K562 (cell line): ENCODE data around the gene RITA1. TPM values are rescaled to one million over a fixed set of nuclear protein-coding genes. Genes with fewer than 3 reads are reported as not detected.
A peak's percentile ranks its signal among the peaks of the same experiment; 100 is the strongest.

Experiments used
- ATAC-seq: fragments of 200-7000 bp; cut with Tn5 transposase; 3 replicates; pipeline ENCODE4 v1.9.1; 2020; ENCODE audit warnings: moderate library complexity
- BruUV-seq: library from RNA; stranded (reverse); fragments of 400-500 nt; replicated peaks from 2 replicates; lab custom pipeline; 2021; lab: Mats Ljungman, UMichigan
- CTCF ChIA-PET: fragments of 300-600 bp; formaldehyde crosslinking; extraction: SDS; loops from one replicate; lab custom pipeline; 2021; ENCODE audit warnings: low intra/inter-chr PET ratio; lab: Yijun Ruan, JAX
- POLR2A ChIA-PET: fragments of 300-600, 350-650 bp; sonication (Branson Sonifier 250); formaldehyde crosslinking; extraction: SDS; loops from one replicate; lab custom pipeline; 2021; ENCODE audit warnings: antibody characterized with exemption, inconsistent platforms; lab: Yijun Ruan, JAX
- DNase-seq, 4 experiments: peaks; one replicate each; pipeline versions ENCODE4 v3.0.0 to v3.0.0-alpha.2; 2011 to 2018; ENCODE audit warnings: low spot score in 3 of 4, mixed read lengths in 3 of 4; ENCODE audit errors: extremely low read depth in 1 of 4
- FAIRE-seq: peaks from 2 replicates; lab custom pipeline; 2011; peaks lifted over from hg19 to GRCh38; lab: Jason Lieb, UNC
- H2AFZ ChIP-seq: 2 replicates; pipeline ENCODE4 v1.6.0; 2011; ENCODE audit warnings: low read depth, low read length, control low read depth, inconsistent platforms
- H3K27ac ChIP-seq: fragments of 200-600 bp; 3 replicates; pipeline ENCODE4 v1.8.0; 2011; ENCODE audit warnings: low read depth, mild to moderate bottlenecking, control low read depth, inconsistent platforms, low read length, moderate library complexity, mixed read lengths; ENCODE audit errors: extremely low read depth
- H3K27me3 ChIP-seq, 2 experiments: fragments of 300-600 bp in 1 of 2; 2 replicates in 1 of 2; 3 replicates in 1 of 2; pipeline versions ENCODE4 v1.6.0 to v1.8.0; 2011; ENCODE audit warnings: inconsistent platforms in 2 of 2, low read length in 2 of 2, mild to moderate bottlenecking in 1 of 2, mixed read lengths in 1 of 2, moderate library complexity in 1 of 2; ENCODE audit not compliant: control insufficient read depth in 2 of 2, insufficient read depth in 2 of 2
- H3K36me3 ChIP-seq: fragments of 300-600 bp; 3 replicates; pipeline ENCODE4 v1.8.0; 2011; ENCODE audit warnings: mild to moderate bottlenecking, low read length, inconsistent platforms; ENCODE audit not compliant: control insufficient read depth, insufficient read depth
- H3K4me1 ChIP-seq, 2 experiments: fragments of 200-600 bp in 1 of 2; replicated peaks in 1 of 2; 2 replicates in 1 of 2; 3 replicates in 1 of 2; pipeline versions ENCODE4 v1.5.1 to v1.8.0; 2011; ENCODE audit warnings: inconsistent platforms in 2 of 2, low read length in 2 of 2, mild to moderate bottlenecking in 1 of 2, mixed read lengths in 1 of 2, moderate library complexity in 1 of 2; ENCODE audit not compliant: control insufficient read depth in 2 of 2, insufficient read depth in 2 of 2
- H3K4me2 ChIP-seq: 2 replicates; pipeline ENCODE4 v1.6.1; 2011; ENCODE audit warnings: low read length, control low read depth, inconsistent platforms, mixed read lengths; ENCODE audit not compliant: insufficient read depth
- H3K4me3 ChIP-seq: fragments of 200-600 bp; sonication (generic), shearing (Covaris generic); 2 replicates; pipeline ENCODE4 v1.5.1; 2016; ENCODE audit warnings: control low read depth, inconsistent platforms
- H3K79me2 ChIP-seq: fragments of 200-600 bp; 3 replicates; pipeline ENCODE4 v1.8.0; 2011; ENCODE audit warnings: low read length, inconsistent platforms; ENCODE audit not compliant: control insufficient read depth, insufficient read depth
- H3K9ac ChIP-seq, 2 experiments: 2 replicates each; pipeline versions ENCODE4 v1.6.0 to v1.6.1; 2011; ENCODE audit warnings: low read depth in 2 of 2, low read length in 2 of 2, control low read depth in 1 of 2, inconsistent platforms in 1 of 2, mild to moderate bottlenecking in 1 of 2, mixed read lengths in 1 of 2; ENCODE audit not compliant: insufficient read depth in 1 of 2
- H3K9me1 ChIP-seq: one replicate; pipeline ENCODE4 v1.6.0; 2011; ENCODE audit warnings: inconsistent platforms, mild to moderate bottlenecking, low read length, moderate library complexity; ENCODE audit not compliant: control insufficient read depth, insufficient read depth
- H3K9me3 ChIP-seq: replicated peaks from 2 replicates; pipeline ENCODE4 v1.5.1; 2011; ENCODE audit warnings: low read depth, low read length, inconsistent platforms; ENCODE audit not compliant: control insufficient read depth, insufficient read depth
- H4K20me1 ChIP-seq: replicated peaks from 2 replicates; pipeline ENCODE4 v1.6.1; 2011; ENCODE audit warnings: low read length, inconsistent platforms, mixed read lengths; ENCODE audit not compliant: control insufficient read depth, insufficient read depth
- BRF2 ChIP-seq: IDR thresholded peaks from 3 replicates; pipeline ENCODE4 v1.6.1; 2011; ENCODE audit warnings: borderline replicate concordance, mild to moderate bottlenecking; ENCODE audit not compliant: insufficient read length, insufficient read depth
- CCAR2 ChIP-seq: fragments of 200-400 bp; formaldehyde crosslinking; IDR thresholded peaks from 2 replicates; pipeline ENCODE4 v1.6.1; 2017; ENCODE audit warnings: mild to moderate bottlenecking, low read depth, low read length
- CHD7 ChIP-seq: fragments of 200-600 bp; sonication (generic); IDR thresholded peaks from one replicate; pipeline ENCODE4 v1.6.1; 2012; ENCODE audit warnings: mild to moderate bottlenecking, low read depth, low read length, inconsistent platforms
- HLTF ChIP-seq: fragments of 450-650 bp; IDR thresholded peaks from 2 replicates; pipeline ENCODE4 v1.6.1; 2016
- NR0B1 ChIP-seq: fragments of 450-650 bp; IDR thresholded peaks from one replicate; pipeline ENCODE4 v1.6.1; 2018; ENCODE audit warnings: mild to moderate bottlenecking, moderate library complexity; ENCODE audit not compliant: partially characterized antibody
- PHB2 ChIP-seq: fragments of 450-650 bp; IDR thresholded peaks from 2 replicates; pipeline ENCODE4 v1.6.1; 2017; ENCODE audit warnings: low read depth
- ZNF76 ChIP-seq: fragments of 250-450 bp; sonication (Bioruptor Pico); IDR thresholded peaks from 2 replicates; pipeline ENCODE4 v1.4.0; 2020; ENCODE audit warnings: mild to moderate bottlenecking, moderate library complexity, borderline replicate concordance
- ZNF79 ChIP-seq: fragments of 250-450 bp; sonication (Bioruptor Pico); IDR thresholded peaks from 2 replicates; pipeline ENCODE4 v1.4.0; 2020; ENCODE audit warnings: low read depth, mild to moderate bottlenecking, moderate library complexity
- WGBS: fragments of 100-300 bp; shearing (Covaris generic); methylation state at CpG from one replicate; pipeline ENCODE4 v1.1.6; 2016; ENCODE audit warnings: low coverage, mixed read lengths; ENCODE audit not compliant: insufficient coverage; ENCODE audit errors: missing lambda C conversion rate; 5-methylcytosine and 5-hydroxymethylcytosine counted together
- in situ Hi-C: fragments of 300-500 bp; cut with MboI; formaldehyde crosslinking; loops from 4 replicates; pipeline ENCODE4 v1.15.0; 2018; ENCODE audit warnings: inconsistent platforms, mixed read lengths
- intact Hi-C: fragments of 100-400 bp; cut with micrococcal nuclease; formaldehyde crosslinking; loops from 2 replicates; pipeline ENCODE4 v1.14.2; 2022
- polyA plus RNA-seq, 8 experiments: library from polyadenylated mRNA; depleted of rRNA in 4 of 8; stranded (reverse) in 5 of 8; unstranded in 3 of 8; fragments of >200 nt; fragmentation: Nextera tagmentation in 2 of 8; fragmentation: Illumina TruSeq in 1 of 8; extraction: Ambion mirVana in 2 of 8; extraction: Trizol in 1 of 8; gene quantifications; 2 replicates each; pipeline versions ENCODE4 v1.2.1 to v1.2.3, GENCODE V29; 2011 to 2014; ENCODE audit warnings: inconsistent platforms in 1 of 8, missing spikeins in 1 of 8
- total RNA-seq, 7 experiments: library from RNA; depleted of rRNA in 6 of 7; stranded (reverse); fragments of >200 nt in 6 of 7; fragmentation: Illumina TruSeq in 2 of 7; extraction: Trizol in 2 of 7; gene quantifications; 2 replicates each; pipeline versions ENCODE4 v1.2.1 to v1.2.3, GENCODE V29; 2011 to 2021; ENCODE audit warnings: low replicate concordance in 1 of 7

RITA1 gene
- total and polyA plus RNA-seq, 9 of the 15 experiments (the other 6 are each of a cell fraction or from before 2014, with no cell fraction given) = 2.8 to 40.4 (median 18.0) TPM

GRCh38 chr12:113239811-113240331 is 54.4 kb downstream of the RITA1 start:
- CTCF ChIA-PET = no interaction called here
- no peak for TF ChIP-seq BRF2
- no peak for TF ChIP-seq NR0B1
- no peak for TF ChIP-seq ZNF76 (CRISPR knock-in tag)
- no peak for TF ChIP-seq CCAR2
- no peak for TF ChIP-seq ZNF79 (CRISPR knock-in tag)
- no peak for TF ChIP-seq CHD7
- TF ChIP-seq HLTF = no peak
- TF ChIP-seq PHB2 = no peak

More at GRCh38 chr12:113239811-113240331, 54.4 kb downstream of the RITA1 start:
- Histone ChIP-seq H3K9me1 (no peaks in the 10 kb centered on the region), H3K4me3 (no peak overlapping the region), H3K9ac (0 out of 4 replicates have a peak overlapping the region, but pooled peaks of 1 of the 2 experiments have one; percentile 12), H3K27me3 (no peaks in the 10 kb centered on the region), H3K79me2 (no peaks in the 10 kb centered on the region), H3K9me3 (no peaks in the 10 kb centered on the region), H3K4me2 (no peak overlapping the region), H3K4me1 (peaks cover 32 to 35% of the 10 kb centered on the region in 2 experiments), H3K36me3 (peaks cover 31% of the 10 kb centered on the region), H3K27ac (no peak overlapping the region), H2AFZ (no peak overlapping the region), H4K20me1 (no peaks in the 10 kb centered on the region)
- DNase-seq (no peak), FAIRE-seq (no peak), ATAC-seq (no peak)
- no TSS peak for BruUV-seq
- POLR2A ChIA-PET = interaction anchor here (0.7 to 3.4 kb wide), 4 partner anchors 10 to 305 kb away, joined by 3 to 25 read pairs (median 6); no protein-coding TSS in a partner anchor
- 81% methylated on average over 12 of the region's 12 CpGs for WGBS
- intact Hi-C loops = loop anchor here (5.0 kb wide), 1 partner anchor 43 kb away; no protein-coding TSS in a partner anchor
- in situ Hi-C loops = no loop called here
